GM19099 (cell line): Measurements from ENCODE around the gene BRMS1L.

ENCODE experiments used
- POLR2A ChIP-seq: IDR thresholded peaks from 3 replicates; pipeline ENCODE4 v1.6.1; 2011; ENCODE audit warnings: low read depth; ENCODE audit not compliant: insufficient read length; ENCODE audit errors: extremely low read depth

BRMS1L gene

DNA sequence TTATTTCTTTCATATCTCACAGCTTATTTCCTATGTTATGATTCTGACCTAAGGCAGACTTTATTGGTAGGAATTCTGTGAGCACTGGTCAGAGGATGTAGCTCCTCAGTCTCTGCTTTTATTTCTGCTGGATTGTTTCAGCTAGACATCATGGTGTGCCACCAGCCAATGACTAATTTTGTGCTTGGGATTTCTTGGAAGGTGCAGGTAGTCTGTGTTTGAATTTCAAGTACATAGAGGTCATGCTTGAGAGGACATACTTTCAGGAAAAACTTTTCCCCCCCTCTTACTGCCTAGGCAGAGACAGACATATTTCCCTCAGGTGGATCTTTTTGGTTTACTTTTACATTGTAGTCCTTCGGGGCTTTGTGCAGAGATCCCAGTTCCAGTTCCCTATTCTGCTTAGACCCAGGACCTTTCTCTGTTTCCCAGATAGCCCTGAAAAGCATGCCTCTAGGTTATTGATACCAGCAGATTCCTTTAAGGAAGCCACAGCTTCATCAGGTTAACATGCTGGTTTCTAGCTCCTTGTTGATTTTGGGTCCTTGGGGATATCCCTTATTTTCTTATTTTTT, 28.6 kb downstream of the BRMS1L start:
- TF ChIP-seq POLR2A = no peak

GRCh38 chr14:35855876-35856481, 29.8 kb downstream of the BRMS1L start:
- no peak for TF ChIP-seq POLR2A

GRCh38 chr14:35858521-35859209, 32.5 kb downstream of the BRMS1L start:
- TF ChIP-seq POLR2A = no peak

DNA sequence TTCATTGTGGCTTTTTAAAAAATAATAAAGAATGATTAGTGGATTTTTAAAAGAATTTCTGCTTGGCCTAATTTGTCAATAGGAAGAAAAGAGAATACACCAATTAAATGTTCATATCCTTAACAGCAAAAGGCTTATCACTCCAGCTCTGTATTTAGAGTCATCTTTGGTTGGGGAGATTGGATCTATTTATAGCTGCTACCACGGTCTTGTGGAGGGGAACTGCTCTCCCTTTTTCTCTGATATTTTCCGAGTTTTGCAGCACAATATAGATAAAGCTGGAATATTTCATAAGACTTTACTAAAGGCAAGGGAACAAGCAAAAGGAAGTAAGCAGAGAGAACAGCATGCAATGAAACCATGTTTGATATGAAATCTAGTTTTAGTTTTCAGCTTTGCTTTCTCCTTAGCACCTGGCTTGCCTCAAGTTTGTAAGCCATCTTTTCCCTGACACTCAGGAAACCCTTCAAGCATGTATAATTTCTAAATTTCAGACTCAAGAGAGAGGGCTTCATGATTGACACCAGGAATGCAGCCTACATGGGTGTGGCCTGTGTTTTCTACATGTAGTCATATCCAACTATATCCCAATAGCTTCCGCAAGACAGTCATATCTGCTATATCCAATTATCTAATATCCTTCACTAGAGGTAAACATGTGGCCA, 35.2 kb downstream of the BRMS1L start:
- no peak for TF ChIP-seq POLR2A

- no peak for TF ChIP-seq POLR2A
Observed at GRCh38 chr14:35865611-35866324, 39.6 kb downstream of the BRMS1L start.

DNA sequence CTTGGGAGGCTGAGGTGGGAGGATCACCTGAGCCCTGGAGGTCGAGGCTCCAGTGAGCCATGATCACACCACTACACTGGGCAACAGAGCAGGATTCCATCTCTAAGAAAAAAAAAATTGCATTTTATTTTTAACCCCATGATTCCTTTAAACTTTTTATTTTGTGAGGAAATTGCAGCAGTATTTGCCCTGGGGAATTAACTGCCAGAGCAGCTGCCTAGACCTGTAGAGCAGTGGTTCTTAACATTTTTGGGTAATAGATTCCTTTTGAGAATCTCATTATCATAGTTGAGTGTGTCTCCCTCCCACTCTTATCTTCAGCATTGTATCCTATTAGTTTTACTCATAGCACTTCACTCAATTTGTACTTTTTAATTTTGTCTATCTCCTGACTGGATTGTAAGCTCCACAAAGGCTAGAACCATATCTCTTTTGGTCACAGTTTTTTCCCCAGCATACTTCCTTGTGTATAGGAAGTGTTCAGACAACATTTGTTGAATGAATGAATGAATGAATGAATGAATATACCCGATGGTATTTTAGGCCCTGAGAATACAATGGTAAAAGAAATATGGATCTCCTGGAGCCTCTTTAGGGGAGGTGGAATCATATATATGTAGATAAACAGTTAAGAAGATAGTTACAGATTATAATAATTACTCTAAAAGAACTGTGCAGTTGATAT, 40.6 kb downstream of the BRMS1L start:
- no peak for TF ChIP-seq POLR2A

DNA sequence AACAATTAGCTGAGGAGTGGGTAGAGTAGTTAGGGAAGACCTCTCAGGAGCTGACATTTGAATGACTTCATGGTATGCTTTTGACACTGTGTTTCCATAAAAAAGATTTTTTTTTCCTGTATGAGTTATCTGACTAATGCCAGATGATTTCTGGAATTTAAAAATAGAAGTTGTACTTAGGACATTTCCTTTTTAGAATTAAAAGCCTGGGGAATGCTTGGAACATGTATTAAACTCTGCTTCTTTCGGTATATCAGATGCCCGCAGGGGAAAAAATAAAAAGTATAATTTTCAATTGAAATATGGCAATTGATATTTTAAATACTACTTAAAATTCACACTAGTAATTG, 41.1 kb downstream of the BRMS1L start:
- no peak for TF ChIP-seq POLR2A

DNA sequence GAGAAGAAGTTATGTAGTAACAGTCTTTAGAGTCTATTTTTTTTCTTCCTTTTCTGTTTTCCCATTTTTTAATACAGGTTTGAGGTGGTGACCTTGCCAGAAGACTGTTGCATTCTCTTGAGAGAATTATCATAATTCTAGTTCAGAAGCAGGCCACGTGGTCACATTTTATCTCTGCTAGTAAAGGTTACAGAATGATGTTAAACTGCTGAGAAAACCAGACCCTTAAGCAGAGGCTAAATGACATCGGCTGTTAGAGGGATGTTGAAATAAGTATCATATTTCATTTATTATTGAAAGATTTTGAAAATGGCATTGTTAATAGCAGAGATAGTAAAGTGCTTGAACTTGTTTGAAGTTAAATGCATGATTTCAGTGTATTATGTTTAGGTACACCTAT, 49.2 kb downstream of the BRMS1L start:
- TF ChIP-seq POLR2A = no peak

- TF ChIP-seq POLR2A = no peak
Observed at GRCh38 chr14:35877276-35877675, 51.1 kb downstream of the BRMS1L start.

DNA sequence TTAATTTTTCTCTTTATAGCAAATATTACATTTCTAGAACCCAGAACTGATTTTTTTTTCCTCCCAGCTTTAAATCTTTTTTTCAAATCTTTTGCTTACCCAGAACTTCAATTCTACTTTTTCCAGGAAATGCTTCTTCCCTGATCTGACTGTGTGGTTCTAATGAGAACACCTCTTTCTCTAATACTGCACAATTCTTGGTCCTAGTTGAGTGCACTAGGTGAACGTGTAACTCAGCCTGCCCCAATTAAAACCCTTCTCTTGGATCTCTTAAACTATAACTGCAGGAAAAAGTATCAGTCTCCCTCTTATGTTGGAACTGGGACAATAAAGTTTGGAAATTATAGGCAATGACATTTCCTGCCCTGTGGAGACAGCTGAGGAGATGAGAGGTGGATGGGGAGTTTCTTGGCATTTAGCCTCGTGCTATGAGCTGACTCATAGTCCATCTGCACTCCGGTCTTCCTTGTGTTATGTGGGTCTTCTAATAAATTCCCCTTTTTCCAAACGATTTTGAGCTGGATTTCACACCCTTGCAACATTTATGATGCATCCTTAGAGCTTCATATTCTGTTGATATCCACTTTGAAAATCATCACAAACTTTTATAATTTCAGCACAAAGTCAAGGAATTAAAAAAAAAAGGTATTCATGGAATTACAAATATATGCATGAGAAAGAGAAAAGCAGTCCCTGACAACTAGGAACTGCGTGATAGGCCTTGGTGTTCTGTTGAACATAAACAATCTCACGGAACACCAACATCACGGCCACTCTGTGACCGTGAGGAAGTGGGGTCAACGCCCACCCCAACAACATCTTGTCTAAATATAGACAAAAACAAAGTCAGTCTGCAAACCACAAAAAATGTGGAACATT, 52.4 kb downstream of the BRMS1L start:
- TF ChIP-seq POLR2A = no peak

DNA sequence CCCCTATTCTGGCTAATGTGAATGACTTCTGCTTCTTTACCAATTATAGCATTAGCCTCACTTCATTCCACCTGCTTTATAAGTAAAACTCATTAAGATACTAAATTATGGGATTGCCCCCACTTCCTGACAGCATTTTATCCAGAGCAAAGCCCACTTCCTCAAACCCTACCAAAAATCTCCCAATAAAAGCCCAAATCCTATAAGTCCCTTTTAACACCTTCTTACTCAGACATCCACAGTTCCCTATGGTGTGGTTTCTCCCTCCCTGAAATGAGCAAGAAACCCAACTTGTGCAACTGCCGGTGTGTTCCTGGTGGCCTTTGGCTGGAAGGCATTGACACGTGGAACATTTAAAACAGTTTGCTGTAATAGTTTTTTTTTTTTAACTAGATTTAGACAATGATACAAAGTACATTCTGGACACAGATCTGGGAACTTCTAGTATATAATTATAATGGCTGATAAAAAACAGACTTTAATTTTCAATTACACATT, 53.1 kb downstream of the BRMS1L start:
- TF ChIP-seq POLR2A = no peak

DNA sequence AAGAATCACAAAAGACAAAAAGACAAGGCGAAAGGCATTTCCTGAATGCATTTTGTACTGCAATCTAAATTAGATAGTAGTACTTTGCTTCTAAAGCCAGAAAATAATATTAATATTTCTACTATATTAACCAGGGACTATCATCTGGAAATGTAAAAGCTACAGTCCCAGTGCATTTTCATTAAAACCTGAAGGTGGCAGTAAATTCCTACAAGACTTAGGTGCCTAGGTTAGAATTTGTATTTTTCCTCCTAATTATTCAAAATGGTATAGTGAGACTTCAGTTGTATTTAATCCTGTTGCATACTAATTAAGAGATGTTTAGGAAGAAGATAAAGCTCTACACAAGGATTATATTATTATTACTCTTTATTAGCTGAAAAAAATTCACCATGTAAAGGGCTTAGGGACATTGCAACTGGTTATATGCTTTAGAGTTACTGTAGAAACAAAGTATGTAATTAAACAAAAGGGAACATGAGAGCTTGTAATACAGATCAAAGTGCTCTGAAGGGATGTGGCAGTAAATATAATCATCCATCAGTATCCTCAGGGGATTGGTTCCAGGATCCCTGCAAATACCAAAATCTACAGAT, 53.6 kb downstream of the BRMS1L start:
- no peak for TF ChIP-seq POLR2A

- no peak for TF ChIP-seq POLR2A
Observed at GRCh38 chr14:35881280-35881679, 55.1 kb downstream of the BRMS1L start.
